Mucosa of gallbladder (tissue), 1 donor: ENCODE data around the gene ERC1. TPM values are rescaled to one million over a fixed set of nuclear protein-coding genes. Genes with fewer than 3 reads are reported as not detected.

ENCODE experiments used
- DNase-seq: peaks from one replicate; pipeline ENCODE4 v3.0.0-alpha.2; 2020; ENCODE audit warnings: low spot score
- total RNA-seq: library from RNA; stranded (reverse); gene quantifications from one replicate; pipeline ENCODE4 v1.2.1, GENCODE V29; 2021
- donor health status: DM: no; HTN: no; CAD: no.

The ERC1 gene
- 59.4 TPM for total RNA-seq

DNA sequence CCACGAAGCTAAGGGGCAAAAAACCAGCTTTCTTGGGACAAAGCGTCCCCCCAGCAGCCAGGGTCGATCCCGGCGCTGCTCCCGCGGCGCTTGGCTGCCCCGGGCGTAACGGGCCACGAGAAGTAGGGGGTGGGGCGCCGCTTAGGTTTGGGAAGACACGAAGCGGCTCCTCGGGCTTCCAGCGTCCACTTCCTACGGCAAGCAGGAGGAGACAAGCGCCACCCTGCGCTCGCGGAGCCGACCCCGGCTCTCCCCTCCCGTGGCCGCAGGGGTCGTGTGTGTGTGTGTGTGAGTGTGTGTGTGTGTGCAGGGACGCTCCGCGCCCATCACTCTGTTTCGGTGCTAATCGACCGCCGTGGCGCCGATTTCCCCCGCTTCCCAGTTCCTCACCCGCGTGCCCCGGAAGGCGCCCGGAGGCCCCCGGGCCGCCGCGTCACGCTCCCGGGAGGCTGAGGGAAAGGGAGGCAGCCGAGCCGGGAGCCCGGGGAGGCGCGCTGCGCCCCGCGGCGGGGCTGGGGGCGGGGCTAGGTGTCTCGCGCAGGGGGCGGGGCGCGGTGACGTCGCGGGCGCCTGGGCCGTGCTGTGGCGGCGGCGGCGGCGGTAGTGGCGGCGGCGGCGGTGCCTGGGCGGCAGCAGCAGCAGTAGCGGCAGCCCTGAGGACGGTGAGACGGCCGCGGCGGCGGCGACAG, at the start of gene ERC1:
TSS of gene ERC1 (plus strand) at position 563 of the 689 bp plus-strand sequence. CDS start 36,681 bp downstream, outside the sequence.
- DNase-seq = peak; percentile 87

DNA sequence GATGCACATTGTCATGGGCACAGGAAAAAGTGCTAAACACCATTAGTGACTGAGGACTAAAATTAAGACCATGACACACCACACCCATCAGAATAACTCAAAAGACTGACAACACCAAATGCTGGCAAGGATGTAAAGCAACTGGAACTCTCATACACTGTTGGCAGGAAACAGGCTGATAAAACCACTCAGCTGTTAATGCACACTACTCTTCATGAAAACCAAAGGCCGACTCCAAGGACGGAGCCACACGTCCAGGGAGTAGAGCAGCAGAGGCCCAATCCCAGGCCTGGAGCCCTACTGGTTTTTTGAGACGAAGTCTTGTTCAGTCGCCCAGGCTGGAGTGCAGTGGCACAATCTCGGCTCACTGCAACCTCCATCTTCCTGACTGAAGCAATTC, 48.0 kb upstream of the ERC1 start:
- DNase-seq = no peak

DNA sequence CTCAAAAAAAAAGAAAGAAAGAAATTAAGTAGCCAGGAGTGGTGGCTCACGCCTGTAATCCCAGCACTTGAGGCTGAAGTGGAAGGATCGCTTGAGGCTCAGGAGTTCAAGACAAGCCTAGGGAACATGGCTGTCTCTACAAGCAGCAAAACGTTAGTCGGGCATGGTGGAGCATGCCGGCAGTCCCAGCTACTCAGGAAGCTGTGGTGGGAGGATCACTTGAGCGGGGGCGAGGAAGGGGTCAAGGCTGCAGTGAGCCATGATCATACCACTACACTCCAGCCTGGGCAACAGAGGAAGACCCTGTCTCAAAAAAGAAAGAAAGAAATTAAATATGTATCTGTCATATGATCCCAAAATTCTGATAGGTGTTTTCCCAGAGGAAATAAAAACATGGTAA, 46.8 kb upstream of the ERC1 start:
- no peak for DNase-seq

DNA sequence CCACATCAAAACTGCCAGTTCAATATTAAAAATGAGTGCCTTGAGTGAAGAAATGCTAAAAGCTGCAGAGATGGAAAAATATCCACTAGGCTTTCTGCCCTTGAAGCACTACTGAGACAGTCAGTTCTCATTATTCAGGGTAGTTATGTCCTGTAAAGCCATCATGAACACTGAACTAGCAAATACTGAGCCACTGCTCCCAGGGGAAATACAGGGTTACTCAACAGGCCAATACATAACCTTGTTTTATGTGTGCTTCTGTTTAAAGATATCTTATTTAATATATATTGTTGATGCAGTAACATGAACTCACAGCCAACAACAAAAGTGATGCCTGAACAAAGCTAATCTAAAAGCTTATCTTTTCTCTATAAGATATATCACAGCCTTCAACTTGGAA, 44.8 kb upstream of the ERC1 start:
- no peak for DNase-seq

DNA sequence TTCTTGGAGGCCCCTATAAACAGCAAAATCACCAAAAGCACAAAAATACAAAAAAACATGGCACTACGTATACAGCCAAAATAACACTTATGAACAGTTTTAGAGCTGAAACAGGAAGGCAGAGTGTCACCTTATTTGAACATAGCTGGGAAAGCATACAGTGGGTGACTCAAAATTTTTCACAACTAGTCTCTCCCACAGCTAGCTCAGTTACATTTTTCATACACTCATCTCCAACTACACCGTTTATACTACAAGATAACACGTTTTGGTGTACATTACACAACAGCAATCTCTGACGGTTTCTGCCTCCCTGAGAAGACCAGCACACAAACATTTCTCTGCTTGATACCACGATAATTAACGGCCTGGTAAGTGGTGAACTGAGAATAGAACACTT, 44.4 kb upstream of the ERC1 start:
- DNase-seq = no peak

DNA sequence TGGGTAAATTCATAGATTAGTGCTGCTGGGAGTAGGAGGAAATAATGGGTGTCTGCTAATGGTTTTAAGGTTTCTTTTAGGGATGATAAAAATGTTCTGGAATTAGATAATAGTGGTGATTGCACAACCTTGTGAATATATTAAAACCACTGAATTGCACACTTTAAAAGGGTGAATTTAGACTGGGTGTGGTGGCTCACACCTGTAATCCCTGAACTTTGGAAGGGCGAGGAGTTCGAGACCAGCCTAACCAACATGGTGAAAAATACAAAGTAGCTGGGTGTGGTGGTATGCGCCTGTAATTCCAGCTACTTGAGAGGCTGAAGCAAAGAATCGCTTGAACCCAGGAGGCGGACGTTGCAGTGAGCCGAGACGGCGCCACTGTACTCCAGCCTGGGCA, 42.8 kb upstream of the ERC1 start:
- no peak for DNase-seq

DNA sequence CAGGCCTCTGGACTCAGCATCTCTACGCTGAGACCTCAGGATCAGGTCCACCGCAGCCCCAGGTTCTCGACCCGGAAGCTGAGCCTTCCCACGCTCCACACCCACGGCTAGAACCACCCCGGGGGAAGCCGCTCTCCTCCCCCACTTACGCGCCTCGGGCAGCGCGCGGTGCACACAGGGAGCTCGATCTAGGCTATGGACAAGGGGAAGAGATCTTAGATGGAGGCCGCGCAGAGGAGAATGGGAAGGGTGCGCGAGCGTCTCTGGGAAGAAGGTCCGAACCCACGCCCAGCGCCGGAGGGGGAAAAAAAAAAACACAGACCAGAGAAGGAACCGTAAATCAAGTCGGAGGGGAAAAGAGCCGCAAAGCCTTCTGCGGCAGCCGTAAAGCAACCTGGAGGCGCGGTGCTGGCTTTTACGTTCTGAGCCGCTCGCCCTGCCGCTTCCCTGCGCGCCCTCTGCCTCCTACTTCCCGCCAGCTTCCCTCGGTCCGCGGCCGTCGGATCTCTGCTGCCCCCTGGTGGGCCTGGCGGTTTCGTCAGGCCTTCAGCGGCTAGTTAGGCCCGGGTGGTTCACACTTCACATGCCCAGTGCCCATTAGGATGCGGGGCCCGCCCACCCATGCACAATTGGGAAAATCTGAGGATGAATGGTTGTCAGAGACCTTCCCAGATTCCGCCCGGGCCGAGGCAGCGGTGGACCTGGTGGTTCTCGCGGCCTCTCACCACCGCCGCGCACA, 41.4 kb upstream of the ERC1 start, which contains the start of gene RAD52:
TSS of gene RAD52 (minus strand) at position 242 of the 739 bp plus-strand sequence. CDS start 16,636 bp downstream, outside the sequence.
- DNase-seq = peak; percentile 98

DNA sequence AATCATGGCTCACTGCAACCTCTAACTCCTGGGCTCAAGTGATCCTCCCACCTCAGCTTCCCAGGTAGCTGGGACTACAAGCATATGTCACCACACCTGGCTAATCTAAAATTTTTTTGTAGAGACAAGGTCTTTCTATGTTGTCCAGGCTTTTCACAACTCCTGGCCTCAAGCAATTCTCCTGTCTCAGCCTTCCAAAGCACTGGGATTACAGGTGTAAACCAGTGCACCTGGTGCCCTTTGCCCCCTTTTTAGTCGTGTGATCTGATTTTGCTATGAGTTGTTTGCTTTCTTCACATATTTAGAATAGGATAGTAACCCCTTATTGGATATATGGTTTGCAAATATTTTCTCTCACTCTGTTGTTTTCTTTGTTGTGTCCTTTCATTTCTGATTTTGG, 39.8 kb upstream of the ERC1 start:
- no peak for DNase-seq

DNA sequence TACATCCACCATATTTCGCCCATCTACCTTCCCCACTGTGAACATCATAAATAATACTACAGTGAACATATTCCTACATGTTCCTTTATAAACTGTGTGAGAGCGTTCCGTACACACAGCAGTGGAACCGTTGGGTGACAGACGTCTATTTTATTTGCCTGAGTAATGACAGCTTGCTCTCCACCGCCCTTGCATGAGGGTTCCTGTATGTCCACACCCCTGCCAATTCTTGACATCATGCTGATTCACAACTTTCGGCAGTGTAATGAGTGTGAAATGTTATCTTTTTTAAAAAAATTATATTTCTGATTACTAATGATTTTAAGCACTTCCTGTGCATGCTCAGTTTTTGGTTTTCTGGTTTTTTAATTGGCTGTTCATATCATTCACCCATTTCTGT, 37.2 kb upstream of the ERC1 start:
- no peak for DNase-seq

DNA sequence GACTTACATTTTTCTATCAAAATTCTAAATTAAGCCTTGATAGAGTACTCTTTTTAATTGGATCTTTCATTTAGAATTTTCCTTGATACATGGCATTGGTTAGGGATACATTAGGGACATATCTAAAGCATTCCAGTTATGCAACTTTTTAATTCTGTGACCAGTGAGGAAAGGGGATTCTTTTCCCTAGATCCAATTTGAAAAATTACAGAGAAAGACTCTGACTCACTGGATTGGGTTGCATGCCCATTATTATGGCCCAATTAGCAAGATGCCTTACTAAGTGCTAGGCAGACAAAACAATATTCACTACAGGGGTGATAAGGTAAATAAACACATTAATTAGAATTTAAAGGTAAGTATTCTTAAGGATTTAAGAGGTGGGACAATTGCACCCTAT, 36.3 kb upstream of the ERC1 start:
- DNase-seq = no peak

DNA sequence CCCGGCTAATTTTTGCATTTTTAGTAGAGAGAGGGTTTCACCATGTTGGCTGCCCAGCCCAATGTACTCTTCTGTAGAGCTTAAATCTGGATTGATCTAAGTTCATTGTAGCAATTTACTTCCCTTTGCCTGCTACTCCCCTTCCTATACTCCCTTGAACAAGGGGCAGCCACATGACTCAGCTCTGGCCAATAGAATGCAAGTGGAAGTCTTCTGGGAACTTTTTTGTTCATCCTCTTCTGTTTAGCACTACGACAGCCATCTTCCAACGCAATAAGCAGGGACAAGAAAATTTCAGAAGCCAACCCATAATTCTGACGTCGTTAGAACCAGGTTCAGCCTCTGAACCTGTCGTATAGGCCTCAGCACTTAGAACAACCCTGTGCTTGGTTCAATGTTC, 35.1 kb upstream of the ERC1 start:
- no peak for DNase-seq

DNA sequence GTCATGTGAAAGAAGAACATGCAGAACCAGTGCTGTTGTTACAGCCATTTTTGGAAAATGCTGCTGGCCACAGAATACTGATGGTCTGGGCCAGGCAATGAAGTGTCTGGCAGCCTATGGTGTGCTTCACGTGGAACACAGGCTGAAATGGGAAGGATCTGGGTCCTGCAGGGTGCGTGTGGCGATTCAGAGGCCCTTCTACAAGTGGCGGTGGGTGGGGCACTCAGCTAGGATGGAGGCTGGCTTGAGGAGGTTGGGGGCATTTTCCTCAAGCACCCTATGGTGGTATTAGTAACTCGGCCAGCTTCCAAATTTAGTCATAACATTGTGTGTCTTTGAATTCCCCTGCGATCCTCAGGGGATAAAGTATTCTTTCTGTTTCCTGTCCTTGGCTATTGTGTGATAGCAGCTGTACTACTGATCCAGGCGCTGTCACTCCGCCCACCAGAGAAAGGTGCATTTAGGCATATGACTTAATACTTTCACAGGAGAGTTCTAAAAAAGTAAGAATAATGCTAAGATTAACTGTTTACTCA, 32.4 kb upstream of the ERC1 start:
- DNase-seq = no peak

DNA sequence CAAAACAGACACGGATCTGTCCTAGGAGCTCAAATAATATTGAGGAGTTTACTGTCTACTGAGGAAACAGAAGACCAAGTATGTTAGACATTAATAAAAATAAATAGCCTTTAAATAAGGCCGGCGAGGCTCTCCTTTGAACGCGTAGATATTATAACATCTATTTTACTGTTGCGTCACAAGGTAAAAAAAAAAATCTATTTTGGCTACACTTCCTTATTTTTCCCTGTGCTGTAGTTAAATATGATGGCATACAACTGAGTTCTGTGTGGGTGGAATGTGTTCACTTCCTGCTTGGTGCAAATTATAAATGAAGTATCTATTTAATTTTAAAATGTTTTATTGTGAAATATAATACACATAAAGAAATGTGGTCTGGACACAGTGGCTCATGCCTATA, 24.3 kb upstream of the ERC1 start:
- DNase-seq = no peak

DNA sequence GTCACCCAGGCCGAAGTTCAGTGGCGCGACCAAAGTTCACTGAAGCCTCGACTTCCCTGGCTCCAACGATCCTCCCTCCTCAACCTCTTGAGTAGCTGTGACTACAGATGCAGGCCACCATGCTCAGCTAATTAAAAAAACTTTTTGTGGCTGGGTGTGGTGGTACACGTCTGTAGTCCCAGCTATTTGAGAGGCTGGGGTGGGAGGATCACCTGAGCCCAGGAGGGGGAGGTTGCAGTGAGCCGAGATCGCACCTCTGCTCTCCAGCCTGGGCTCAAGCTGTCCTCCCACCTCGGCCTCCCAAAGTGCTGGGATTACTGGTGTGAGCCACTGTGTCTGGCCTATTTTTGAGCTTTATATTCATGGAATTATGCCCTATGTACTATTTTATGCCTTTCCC, 23.4 kb upstream of the ERC1 start:
- no peak for DNase-seq

DNA sequence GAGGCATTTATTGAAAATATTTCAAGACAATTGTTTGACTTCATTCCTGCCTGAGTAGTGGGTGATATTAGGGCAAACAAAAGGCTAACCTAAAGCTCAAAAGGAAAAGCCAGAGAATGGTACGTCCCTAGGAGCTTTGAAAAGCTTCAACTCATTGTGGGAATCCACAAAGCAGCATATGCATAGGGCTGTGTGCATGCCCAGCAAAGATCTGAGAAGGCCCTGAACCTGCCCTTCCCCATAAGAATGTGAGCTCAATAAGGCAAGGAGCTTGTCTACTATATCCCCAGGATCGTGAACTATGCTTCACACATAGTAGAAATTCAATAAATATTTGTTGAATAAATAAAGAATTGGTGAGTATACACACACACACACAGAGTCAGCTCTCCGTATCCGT, 22.5 kb upstream of the ERC1 start:
- no peak for DNase-seq

DNA sequence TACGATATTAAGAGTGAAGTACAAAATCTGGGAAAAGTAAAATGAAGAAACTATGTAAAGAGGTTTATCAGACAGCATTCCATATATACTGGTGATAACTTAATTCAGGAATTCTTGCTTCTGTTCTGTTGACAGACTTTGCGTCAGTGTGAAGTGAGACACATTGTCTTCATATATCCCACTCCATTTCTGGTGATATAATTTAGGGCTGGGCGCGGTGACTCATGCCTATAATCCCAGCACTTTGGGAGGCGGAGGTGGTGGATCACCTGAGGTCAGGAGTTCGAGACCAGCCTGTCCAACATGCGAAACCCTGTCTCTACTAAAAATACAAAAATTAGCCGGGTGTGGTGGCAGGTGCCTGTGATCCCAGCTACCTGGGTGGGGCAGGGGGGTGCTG, 21.2 kb upstream of the ERC1 start:
- no peak for DNase-seq

DNA sequence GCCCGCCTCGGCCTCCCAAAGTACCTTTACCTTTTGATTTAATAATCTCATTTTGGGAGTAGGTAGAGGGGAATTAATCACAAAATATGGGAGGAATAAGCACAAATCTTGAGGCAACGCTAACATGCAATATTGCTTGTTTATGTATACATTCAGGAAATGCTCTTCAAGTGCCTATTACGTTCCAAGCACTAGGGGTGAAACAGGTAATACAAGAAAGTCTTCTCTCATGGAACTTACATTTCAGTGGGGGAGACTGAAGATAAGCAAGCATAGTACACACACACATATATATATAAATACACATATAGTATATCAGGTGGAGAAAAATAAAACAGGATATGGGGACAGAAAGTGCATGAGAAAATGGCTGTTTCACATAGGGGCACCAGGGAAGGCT, 19.0 kb upstream of the ERC1 start:
- DNase-seq = no peak

DNA sequence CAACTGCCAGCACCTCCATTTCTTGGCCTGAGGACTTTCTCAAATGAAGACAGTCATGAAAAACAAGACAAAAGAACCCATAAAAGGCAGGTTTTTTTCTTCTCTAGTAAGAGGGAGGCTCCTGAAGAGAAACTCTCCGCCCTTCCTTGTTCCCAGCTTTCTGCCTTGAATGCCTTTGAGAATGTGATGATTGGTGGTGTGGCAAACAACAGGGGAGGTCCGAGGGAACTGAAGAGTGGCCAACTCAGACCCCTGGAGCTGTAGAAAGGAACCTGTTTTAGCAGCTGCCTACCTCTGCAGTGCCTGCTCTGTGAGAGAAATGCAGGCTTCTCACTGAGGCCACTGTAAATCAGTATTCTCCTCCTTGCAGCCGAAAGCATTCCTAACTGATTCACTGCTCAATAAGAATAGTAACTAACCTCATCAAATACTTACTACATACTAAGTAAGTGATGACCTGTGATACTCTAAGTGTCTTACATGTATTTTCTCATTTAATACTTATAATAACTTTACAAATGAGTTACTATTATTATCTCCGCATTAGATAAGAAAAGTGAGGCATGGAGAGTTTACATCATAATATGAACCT, 16.7 kb upstream of the ERC1 start:
- no peak for DNase-seq

DNA sequence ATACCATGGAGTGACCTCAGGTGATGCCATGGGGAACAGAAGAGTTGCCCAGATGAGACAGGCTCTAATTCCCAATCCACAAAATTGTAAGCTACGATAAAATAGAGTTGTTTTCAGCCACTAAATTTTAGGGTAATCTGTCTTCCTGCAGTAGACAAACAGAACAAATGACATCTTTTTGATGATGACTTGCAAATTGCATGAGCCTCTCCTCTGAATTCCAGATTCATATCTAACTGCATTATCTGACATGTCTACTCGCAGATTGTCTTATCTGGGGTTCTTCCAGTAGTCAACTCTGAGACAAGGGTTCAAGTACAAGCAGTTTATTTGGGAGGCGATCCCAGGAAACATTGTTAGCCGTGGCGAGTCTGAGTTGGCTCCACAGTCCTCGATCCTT, 14.4 kb upstream of the ERC1 start:
- no peak for DNase-seq

DNA sequence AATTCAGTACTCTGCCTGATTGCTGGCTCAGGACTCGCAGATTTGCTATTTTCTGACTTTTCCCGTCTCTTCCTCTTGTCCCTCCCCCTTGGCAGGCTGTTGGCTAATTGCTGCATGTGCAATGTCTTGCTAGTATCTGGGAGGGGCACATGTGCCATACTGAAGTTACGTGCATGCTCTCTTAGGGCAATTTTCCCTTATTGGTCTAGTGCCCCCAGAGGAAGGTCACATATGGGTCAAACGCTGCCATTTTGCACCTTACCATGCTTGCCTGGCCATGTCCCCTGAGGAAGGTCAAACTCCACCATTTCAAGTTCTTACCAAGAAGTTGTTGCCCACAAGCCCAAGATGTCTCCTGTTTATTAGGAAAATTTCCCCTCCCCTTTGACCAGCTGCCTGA, 13.9 kb upstream of the ERC1 start:
- no peak for DNase-seq

DNA sequence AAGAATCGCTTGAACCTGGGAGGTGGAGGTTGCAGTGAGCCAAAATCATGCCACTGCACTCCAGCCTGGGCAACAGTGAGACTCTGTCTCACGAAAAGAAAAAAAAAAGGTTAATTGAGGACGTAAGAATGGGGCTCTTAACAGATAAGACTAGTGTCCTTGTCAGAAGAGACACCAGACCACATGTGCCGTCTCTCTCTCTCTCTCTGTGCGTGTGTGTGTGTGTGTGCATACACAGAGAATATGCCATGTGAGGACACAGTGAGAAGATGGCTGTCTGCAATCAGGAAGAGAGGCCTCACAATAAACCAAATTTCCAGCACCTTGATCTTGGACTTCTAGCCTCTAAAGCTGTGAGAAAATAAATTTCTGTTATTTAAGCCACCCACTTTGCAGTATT, 11.7 kb upstream of the ERC1 start:
- DNase-seq = no peak

DNA sequence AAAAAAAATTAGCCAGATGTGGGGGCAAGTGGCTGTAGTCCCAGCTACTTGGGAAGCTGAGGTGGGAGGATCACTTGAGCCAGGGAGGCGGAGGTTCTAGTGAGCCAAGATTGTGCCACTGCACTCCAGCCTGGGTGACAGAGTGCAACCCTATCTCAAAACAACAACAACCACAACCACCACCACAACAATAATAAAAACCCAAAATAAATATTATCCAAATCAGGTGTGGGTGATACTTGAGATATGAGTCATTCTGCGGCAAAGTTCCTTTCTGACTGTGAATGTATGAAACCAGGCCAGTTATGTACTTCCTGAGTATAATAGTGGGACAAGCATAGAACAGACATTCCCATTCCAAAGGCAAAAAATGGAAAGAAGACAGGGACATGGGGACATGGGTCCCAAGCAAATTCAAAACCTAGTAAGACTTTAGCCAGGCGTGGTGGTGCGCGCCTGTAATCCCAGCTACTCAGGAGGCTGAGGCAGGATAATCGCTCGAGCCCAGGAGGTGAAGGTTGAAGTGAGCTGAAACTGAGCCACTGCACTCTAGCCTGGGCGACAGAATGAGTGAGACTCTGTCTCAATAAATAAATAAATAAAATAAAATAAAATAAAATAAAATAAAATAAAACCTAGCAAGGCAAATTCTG, 9.7 kb upstream of the ERC1 start:
- no peak for DNase-seq
